NCI-H187 treated with DMSO at 0.1 percent for 48 hours (cell line): ENCODE data around the gene ITGA7.

Experiments
- DNase-seq: peaks from one replicate; lab custom pipeline; 2025; lab: John Stamatoyannopoulos, UW

ITGA7 gene

GRCh38 chr12:55642669-55643068, 65.0 kb downstream of the ITGA7 start:
- DNase-seq = no peak

- DNase-seq = no peak
Measured at GRCh38 chr12:55642267-55642666, 65.4 kb downstream of the ITGA7 start.

GRCh38 chr12:55641595-55641994, 66.1 kb downstream of the ITGA7 start:
- no peak for DNase-seq

GRCh38 chr12:55637467-55637866, 70.2 kb downstream of the ITGA7 start:
- DNase-seq = no peak

- DNase-seq = no peak
Measured at GRCh38 chr12:55636853-55637252, 70.9 kb downstream of the ITGA7 start, which contains the start of gene OR10P1. OR10P1 (plus strand) TSS chr12:55636892; CDS start chr12:55636892, 0 bp downstream.

GRCh38 chr12:55636116-55636655, 71.5 kb downstream of the ITGA7 start:
- no peak for DNase-seq
